Left lung (tissue), 10 donors: ENCODE results near the gene MRPL43. TPM values are rescaled to one million over a fixed set of nuclear protein-coding genes. Genes with fewer than 3 reads are reported as not detected.

Experiments used
- ATAC-seq: fragments of 200-7000 bp; cut with Tn5 transposase; one replicate; pipeline ENCODE4 v1.9.1; 2020; ENCODE audit warnings: moderate library complexity
- DNase-seq, 4 donors: peaks; one replicate each; pipeline ENCODE4 v3.0.0-alpha.2; 2013 to 2020
- H3K27ac ChIP-seq, 2 donors: fragments of 200-600 bp; sonication (generic) in 1 of 2; one replicate each; pipeline versions ENCODE4 v1.5.0 to v1.8.0; 2020 to 2021
- H3K27me3 ChIP-seq, 2 donors: fragments of 200-600 bp; sonication (generic) in 1 of 2; one replicate each; pipeline versions ENCODE4 v1.5.0 to v1.8.0; 2020 to 2021
- H3K36me3 ChIP-seq, 2 donors: fragments of 200-600 bp; sonication (generic) in 1 of 2; one replicate each; pipeline versions ENCODE4 v1.5.0 to v1.8.0; 2020 to 2021
- H3K4me1 ChIP-seq, 2 donors: fragments of 200-600 bp; one replicate each; pipeline ENCODE4 v1.8.0; 2021
- H3K4me3 ChIP-seq, 2 donors: fragments of 200-600 bp; sonication (generic) in 1 of 2; one replicate each; pipeline versions ENCODE4 v1.5.0 to v1.8.0; 2020 to 2021; ENCODE audit warnings: mild to moderate bottlenecking in 1 of 2
- H3K9me3 ChIP-seq, 2 donors: fragments of 200-600 bp; sonication (generic) in 1 of 2; one replicate each; pipeline versions ENCODE4 v1.5.0 to v1.8.0; 2020 to 2021
- CTCF ChIP-seq, 2 donors: fragments of 200-600 bp; sonication (generic) in 1 of 2; IDR thresholded peaks; one replicate each; pipeline versions ENCODE4 v1.5.0 to v1.8.0; 2021; ENCODE audit warnings: antibody characterized with exemption in 2 of 2
- intact Hi-C, 2 donors: fragments of 100-400 bp; cut with DNase I; formaldehyde crosslinking; loops; one replicate each; pipeline versions ENCODE4 v1.11.2 to v1.14.2; 2022
- microRNA-seq, 2 donors: library from miRNA; unstranded; fragments of <30 nt; microRNA quantifications; one replicate each; pipeline ENCODE4, GENCODE V29; 2019
- polyA plus RNA-seq, 6 donors: library from polyadenylated mRNA; unstranded; fragments of 120-200 nt; gene quantifications; one replicate each; pipeline ENCODE4 v1.2.1, GENCODE V29; 2013; ENCODE audit not compliant: insufficient read length in 6 of 6
- total RNA-seq, 2 donors: library from RNA; stranded (reverse); fragmentation: NEBNext Ultra II Directional; extraction: Animal tissue kit (Norgen Biotek cat#: 25700); gene quantifications; one replicate each; pipeline ENCODE4 v1.2.1, GENCODE V29; 2021
- donor health status: DM: no; HTN: yes; CAD: no.
- donor health status: DM: no; HTN: no; CAD: no.

The MRPL43 gene
- total and polyA plus RNA-seq, 8 donors: 55.0 to 103 (median 82.9) TPM

- ATAC-seq (no peak), DNase-seq (no peak)
- no peak for TF ChIP-seq CTCF (IDR thresholded peaks at IDR 0.05)
- Histone ChIP-seq H3K36me3 (peaks cover 5 to 98% of the 10 kb centered on the region in 2 donors), H3K27me3 (no peaks in the 10 kb centered on the region), H3K9me3 (no peaks in the 10 kb centered on the region), H3K27ac (no peak overlapping the region), H3K4me1 (no peaks in the 10 kb centered on the region), H3K4me3 (no peak overlapping the region)
- intact Hi-C loops: no loop called here
Measured at GRCh38 chr10:100943508-100943907, 43.8 kb downstream of the MRPL43 start.

GRCh38 chr10:100942229-100942628 lies 45.1 kb downstream of the MRPL43 start:
- intact Hi-C loops: no loop called here
- ATAC-seq (no peak), DNase-seq (no peak)
- no peak overlapping the region for H3K4me3 ChIP-seq
- TF ChIP-seq CTCF (IDR thresholded peaks at IDR 0.05): no peak
- H3K9me3 ChIP-seq: no peaks in the 10 kb centered on the region
- peaks cover 9 to 98% of the 10 kb centered on the region in 2 donors for H3K36me3 ChIP-seq
- H3K4me1 ChIP-seq: no peaks in the 10 kb centered on the region
- H3K27ac ChIP-seq: no peak overlapping the region
- H3K27me3 ChIP-seq: no peaks in the 10 kb centered on the region

GRCh38 chr10:100939763-100940344 lies 47.4 kb downstream of the MRPL43 start:
- H3K9me3 ChIP-seq: no peaks in the 10 kb centered on the region
- ATAC-seq (no peak), DNase-seq (no peak)
- no peak overlapping the region for H3K4me3 ChIP-seq
- no peaks in the 10 kb centered on the region for H3K4me1 ChIP-seq
- no peak for TF ChIP-seq CTCF (IDR thresholded peaks at IDR 0.05)
- intact Hi-C loops: no loop called here
- H3K27me3 ChIP-seq: no peaks in the 10 kb centered on the region
- H3K36me3 ChIP-seq: peaks cover 9 to 98% of the 10 kb centered on the region in 2 donors
- no peak overlapping the region for H3K27ac ChIP-seq

Small RNAs within 50 kb of the gene (microRNA-seq; reads per million reads assigned to microRNA genes)
- 0 reads per million in 2 donors for gene MIR608

Other genes with a start within 250 kb of the MRPL43 start
- not detected for gene PAX2, start 241.9 kb downstream of the MRPL43 start, total RNA-seq
- 1 to 10 TPM in 1 of 6 donors, under 1 TPM in 4, not detected in 1; 0.18 to 1.2 (median 0.47) TPM for gene PAX2, start 241.9 kb downstream of the MRPL43 start, polyA plus RNA-seq
- gene SLF2, start 74.5 kb downstream of the MRPL43 start, total RNA-seq: 10 to 100 TPM; 26.4 to 35.6 TPM
- gene SLF2, start 74.5 kb downstream of the MRPL43 start, polyA plus RNA-seq: 10 to 100 TPM; 54.9 to 70.7 (median 63.2) TPM
- gene SEMA4G, start 18.0 kb downstream of the MRPL43 start, total RNA-seq: 10 to 100 TPM in 1 of 2 donors, 1 to 10 TPM in 1; 2.7 to 18.9 TPM
- gene SEMA4G, start 18.0 kb downstream of the MRPL43 start, polyA plus RNA-seq: 10 to 100 TPM; 33.4 to 44.2 (median 34.5) TPM
- 1 to 10 TPM; 3.4 to 6.6 TPM for gene TWNK, start within 50 bp of the MRPL43 start, total RNA-seq
- 10 to 100 TPM in 5 of 6 donors, 1 to 10 TPM in 1; 9.2 to 12.5 (median 10.6) TPM for gene TWNK, start within 50 bp of the MRPL43 start, polyA plus RNA-seq
- gene LZTS2, start 12.3 kb upstream of the MRPL43 start, total RNA-seq: 10 to 100 TPM; 47.6 to 48.6 TPM
- gene LZTS2, start 12.3 kb upstream of the MRPL43 start, polyA plus RNA-seq: 10 to 100 TPM; 45.2 to 65.7 (median 59.1) TPM
- gene PDZD7, start 43.6 kb upstream of the MRPL43 start, total RNA-seq: under 1 TPM; 0.58 to 0.96 TPM
- under 1 TPM; 0.41 to 0.80 (median 0.71) TPM for gene PDZD7, start 43.6 kb upstream of the MRPL43 start, polyA plus RNA-seq
- 10 to 100 TPM; 67.2 to 79.0 TPM for gene SFXN3, start 43.7 kb upstream of the MRPL43 start, total RNA-seq
- gene SFXN3, start 43.7 kb upstream of the MRPL43 start, polyA plus RNA-seq: 10 to 100 TPM; 20.8 to 29.6 (median 22.5) TPM
- 10 to 100 TPM in 1 of 2 donors, 1 to 10 TPM in 1; 7.1 to 12.0 TPM for gene KAZALD1, start 74.5 kb upstream of the MRPL43 start, total RNA-seq
- gene KAZALD1, start 74.5 kb upstream of the MRPL43 start, polyA plus RNA-seq: 10 to 100 TPM in 5 of 6 donors, 1 to 10 TPM in 1; 9.3 to 17.0 (median 14.2) TPM
- gene TLX1, start 143.8 kb upstream of the MRPL43 start, total RNA-seq: not detected
- not detected for gene TLX1, start 143.8 kb upstream of the MRPL43 start, polyA plus RNA-seq
- gene LBX1, start 242.0 kb upstream of the MRPL43 start, total RNA-seq: under 1 TPM; 0.18 to 0.47 TPM
- gene LBX1, start 242.0 kb upstream of the MRPL43 start, polyA plus RNA-seq: under 1 TPM; 0.18 to 0.75 (median 0.41) TPM